Bronchial smooth muscle cell (primary cell): ENCODE measurements around the gene TNNC2. TPM values are rescaled to one million over a fixed set of nuclear protein-coding genes. Genes with fewer than 3 reads are reported as not detected.

Source experiments
- total RNA-seq: library from RNA; depleted of rRNA; stranded (reverse); fragments of >200 nt; gene quantifications from 2 replicates; pipeline ENCODE4 v1.2.1, GENCODE V29; 2014

TNNC2 gene
- 1.9 and 6.7 TPM in 2 replicates for total RNA-seq

DNA sequence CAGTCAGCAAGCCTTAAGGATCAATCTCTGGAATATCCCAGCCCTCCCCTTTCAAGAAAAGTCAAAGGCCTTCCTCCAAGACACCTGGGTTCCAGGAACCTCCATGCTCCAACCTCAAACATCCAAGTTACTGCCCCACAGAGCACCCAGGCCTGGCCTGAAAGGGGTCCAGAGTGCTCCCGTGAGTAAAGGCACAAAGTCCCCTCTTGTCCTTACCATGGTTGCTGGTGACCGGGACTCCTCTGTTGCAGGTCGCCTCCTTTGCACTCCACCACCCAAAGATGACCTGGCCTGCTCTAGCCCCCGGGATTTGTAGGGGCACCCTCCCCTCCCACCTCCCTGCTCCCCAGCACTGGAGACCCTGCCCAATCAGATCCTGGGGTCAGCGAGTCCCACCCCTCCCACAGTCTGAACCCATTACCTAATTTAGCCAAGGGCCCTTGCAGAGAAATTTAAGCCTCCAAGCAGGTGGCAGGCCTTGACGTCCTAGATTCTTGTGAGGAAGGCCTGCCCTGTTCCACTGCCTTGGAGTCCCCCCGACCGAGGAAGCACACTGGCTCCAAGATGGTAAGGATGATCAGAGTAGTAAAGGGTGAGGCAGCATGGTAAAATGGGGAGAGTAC is at the start of gene TNNC2:
Gene TNNC2, minus strand, starts transcription at position 283 of the 623 bp plus-strand sequence. Its CDS starts 64 bp downstream, at position 219.

DNA sequence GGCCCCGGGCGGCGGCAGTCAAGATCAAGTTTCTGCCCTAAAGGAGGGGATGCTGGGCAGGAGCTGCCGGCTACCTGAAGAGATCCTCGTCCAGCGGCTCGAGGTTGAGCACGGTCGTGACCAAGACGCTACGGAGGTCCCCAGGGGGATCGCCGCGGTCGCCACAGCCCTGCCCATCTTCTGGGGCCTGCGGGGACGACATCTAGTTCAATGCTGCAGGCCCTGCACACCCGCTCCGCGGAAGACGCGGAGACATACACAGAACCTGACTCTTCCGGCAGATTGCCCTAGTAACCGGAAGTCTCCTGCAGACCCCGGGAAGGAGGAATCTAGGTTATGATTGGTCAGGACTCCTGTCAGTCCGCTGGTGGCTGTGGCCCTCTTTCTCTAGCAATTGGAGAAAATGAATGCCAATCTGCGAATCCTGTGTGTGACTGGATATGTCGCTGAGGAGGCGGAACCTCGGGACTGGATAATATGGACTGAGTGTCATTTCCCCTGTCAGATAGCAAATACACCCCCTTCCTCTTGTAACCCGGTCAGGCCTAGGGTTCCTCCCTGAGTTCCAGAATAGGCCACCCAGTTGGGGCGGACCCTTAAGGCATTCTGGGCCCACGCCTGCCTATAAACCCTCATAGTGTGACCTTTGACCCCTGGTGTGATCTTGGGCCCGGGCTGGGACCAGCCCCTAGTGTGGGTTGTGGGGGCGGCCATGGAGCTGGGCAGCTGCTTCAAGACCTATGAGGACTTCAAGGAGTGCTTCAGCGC is 30.2 kb upstream of the TNNC2 start, which contains the start of the genes ACOT8 and ZSWIM3:
Gene ACOT8, minus strand, starts transcription at position 279 of the 768 bp plus-strand sequence. Its CDS starts 77 bp downstream, at position 202.
Gene ZSWIM3, plus strand, starts transcription at position 501 of the 768 bp plus-strand sequence. Its CDS starts 212 bp downstream, at position 713.

GRCh38 chr20:45833030-45833882 is 6.1 kb upstream of the TNNC2 start, which contains the start of gene SNX21:
TSS of gene SNX21 (plus strand) at chr20:45833799. CDS start at chr20:45833920, 121 bp downstream.

GRCh38 chr20:45812157-45813005 is 14.7 kb downstream of the TNNC2 start, which contains the start of gene UBE2C:
TSS of gene UBE2C (plus strand) at chr20:45812644. CDS start at chr20:45812696, 52 bp downstream.

Other genes with a start within 250 kb of the TNNC2 start
- not detected in 2 replicates for gene WFDC8, start 248.0 kb downstream of the TNNC2 start, total RNA-seq
- not detected in 2 replicates for gene WFDC10A, start 197.6 kb downstream of the TNNC2 start, total RNA-seq
- not detected in 2 replicates for gene WFDC9, start 196.0 kb downstream of the TNNC2 start, total RNA-seq
- gene WFDC11, start 157.1 kb downstream of the TNNC2 start, total RNA-seq, result not detected in 2 replicates
- gene WFDC13, start 125.3 kb downstream of the TNNC2 start, total RNA-seq, result not detected in 2 replicates
- gene WFDC10B, start 122.3 kb downstream of the TNNC2 start, total RNA-seq, result 0.26 TPM in 1 of 2 replicates, not detected in the other
- gene SPINT4, start 105.0 kb downstream of the TNNC2 start, total RNA-seq, result not detected in 2 replicates
- 0.17 and 0.95 TPM in 2 replicates for gene WFDC3, start 35.4 kb downstream of the TNNC2 start, total RNA-seq
- gene DNTTIP1, start 35.4 kb downstream of the TNNC2 start, total RNA-seq, result 16.9 and 20.5 TPM in 2 replicates
- gene UBE2C, start 14.7 kb downstream of the TNNC2 start, total RNA-seq, result 1.9 and 3.9 TPM in 2 replicates
- gene SNX21, start 6.5 kb upstream of the TNNC2 start, total RNA-seq, result 80.1 and 108 TPM in 2 replicates
- 46.2 and 58.5 TPM in 2 replicates for gene ACOT8, start 30.1 kb upstream of the TNNC2 start, total RNA-seq
- 5.0 and 7.0 TPM in 2 replicates for gene ZSWIM3, start 30.3 kb upstream of the TNNC2 start, total RNA-seq
- gene ZSWIM1, start 53.9 kb upstream of the TNNC2 start, total RNA-seq, result 3.0 and 3.7 TPM in 2 replicates
- 1.4 and 2.0 TPM in 2 replicates for gene SPATA25, start 60.3 kb upstream of the TNNC2 start, total RNA-seq
- 4.7 and 6.8 TPM in 2 replicates for gene NEURL2, start 63.9 kb upstream of the TNNC2 start, total RNA-seq
- 134 and 234 TPM in 2 replicates for gene CTSA, start 64.0 kb upstream of the TNNC2 start, total RNA-seq
- gene PLTP, start 84.8 kb upstream of the TNNC2 start, total RNA-seq, result 27.0 and 67.7 TPM in 2 replicates
- 6.1 and 6.6 TPM in 2 replicates for gene PCIF1, start 107.4 kb upstream of the TNNC2 start, total RNA-seq
- gene ZNF335, start 144.9 kb upstream of the TNNC2 start, total RNA-seq, result 9.1 and 14.1 TPM in 2 replicates
- gene MMP9, start 181.6 kb upstream of the TNNC2 start, total RNA-seq, result not detected in 2 replicates
- gene SLC12A5, start 201.9 kb upstream of the TNNC2 start, total RNA-seq, result under 0.01 TPM in 2 replicates